H9 (cell line): ENCODE data around the gene TTC23. TPM values are rescaled to one million over a fixed set of nuclear protein-coding genes. Genes with fewer than 3 reads are reported as not detected.

Experiments
- DNase-seq: peaks from one replicate; pipeline ENCODE4 v3.0.0-alpha.2; 2017
- H2AFZ ChIP-seq: one replicate; pipeline ENCODE4 v1.6.1; 2013; ENCODE audit warnings: mild to moderate bottlenecking, low read length, control low read depth, moderate library complexity
- H2AK5ac ChIP-seq: 2 replicates; pipeline ENCODE4 v1.6.1; 2013; ENCODE audit warnings: low read length, control low read depth, mixed read lengths; ENCODE audit not compliant: insufficient read length
- H2BK120ac ChIP-seq: one replicate; pipeline ENCODE4 v1.6.1; 2013; ENCODE audit warnings: low read depth, mild to moderate bottlenecking, low read length, control low read depth, inconsistent platforms; ENCODE audit not compliant: poor library complexity, severe bottlenecking
- H2BK12ac ChIP-seq: 2 replicates; pipeline ENCODE4 v1.6.1; 2013; ENCODE audit warnings: low read length, control low read depth, mixed read lengths, low read depth; ENCODE audit not compliant: insufficient read length
- H2BK15ac ChIP-seq: 2 replicates; pipeline ENCODE4 v1.6.1; 2013; ENCODE audit warnings: low read depth, low read length, control low read depth
- H2BK20ac ChIP-seq: one replicate; pipeline ENCODE4 v1.6.1; 2013; ENCODE audit warnings: low read depth, mild to moderate bottlenecking, low read length, control low read depth, inconsistent platforms; ENCODE audit not compliant: poor library complexity, severe bottlenecking
- H2BK5ac ChIP-seq: 2 replicates; pipeline ENCODE4 v1.6.1; 2013; ENCODE audit warnings: low read length, control low read depth, mixed read lengths; ENCODE audit not compliant: insufficient read length
- H3K14ac ChIP-seq: 2 replicates; pipeline ENCODE4 v1.6.1; 2013; ENCODE audit warnings: low read length, control low read depth; ENCODE audit not compliant: insufficient read depth
- H3K18ac ChIP-seq: 2 replicates; pipeline ENCODE4 v1.6.1; 2013; ENCODE audit warnings: low read depth, mild to moderate bottlenecking, mixed read lengths, low read length, control low read depth; ENCODE audit not compliant: insufficient read length
- H3K23ac ChIP-seq: 2 replicates; pipeline ENCODE4 v1.6.1; 2013; ENCODE audit warnings: low read length, control low read depth, mixed read lengths, low read depth; ENCODE audit not compliant: insufficient read length
- H3K23me2 ChIP-seq: 2 replicates; pipeline ENCODE4 v1.6.1; 2013; ENCODE audit warnings: low read depth, mild to moderate bottlenecking, mixed read lengths, low read length, control low read depth; ENCODE audit not compliant: insufficient read length, poor library complexity, severe bottlenecking
- H3K27ac ChIP-seq: 2 replicates; pipeline ENCODE4 v1.5.1; 2013; ENCODE audit warnings: low read length, control low read depth, mixed read lengths, low read depth; ENCODE audit not compliant: insufficient read length
- H3K27me3 ChIP-seq: 2 replicates; pipeline ENCODE4 v1.6.1; 2013; ENCODE audit warnings: low read length, control low read depth, inconsistent platforms; ENCODE audit not compliant: insufficient read depth
- H3K4ac ChIP-seq: 2 replicates; pipeline ENCODE4 v1.6.1; 2013; ENCODE audit warnings: low read depth, mild to moderate bottlenecking, control low read depth, inconsistent platforms, low read length, moderate library complexity
- H3K4me1 ChIP-seq: 2 replicates; pipeline ENCODE4 v1.6.1; 2013; ENCODE audit warnings: low read length, control low read depth, inconsistent platforms; ENCODE audit not compliant: insufficient read depth
- H3K4me2 ChIP-seq: 2 replicates; pipeline ENCODE4 v1.6.1; 2013; ENCODE audit warnings: low read length, control low read depth, mixed read lengths; ENCODE audit not compliant: insufficient read length, insufficient read depth
- H3K56ac ChIP-seq: 2 replicates; pipeline ENCODE4 v1.6.1; 2013; ENCODE audit warnings: low read depth, mild to moderate bottlenecking, mixed read lengths, low read length, control low read depth; ENCODE audit not compliant: insufficient read length
- H3K79me1 ChIP-seq: 2 replicates; pipeline ENCODE4 v1.6.1; 2013; ENCODE audit warnings: low read depth, mild to moderate bottlenecking, moderate library complexity, low read length, control low read depth, inconsistent platforms; ENCODE audit not compliant: insufficient read depth, poor library complexity, severe bottlenecking
- H3K79me2 ChIP-seq: 2 replicates; pipeline ENCODE4 v1.6.1; 2013; ENCODE audit warnings: low read length, control low read depth, inconsistent platforms; ENCODE audit not compliant: insufficient read depth
- H3K9ac ChIP-seq: 2 replicates; pipeline ENCODE4 v1.6.1; 2013; ENCODE audit warnings: low read length, control low read depth, mixed read lengths; ENCODE audit not compliant: insufficient read length; ENCODE audit errors: extremely low read depth
- H3K9me3 ChIP-seq: one replicate; pipeline ENCODE4 v1.6.1; 2013; ENCODE audit warnings: low read depth, low read length, inconsistent platforms; ENCODE audit not compliant: control insufficient read depth
- H3T11ph ChIP-seq: one replicate; pipeline ENCODE4 v1.6.1; 2013; ENCODE audit warnings: mild to moderate bottlenecking, low read length, control low read depth, inconsistent platforms
- H4K20me1 ChIP-seq: one replicate; pipeline ENCODE4 v1.6.1; 2013; ENCODE audit not compliant: control insufficient read depth, insufficient read length, insufficient read depth
- H4K5ac ChIP-seq: 2 replicates; pipeline ENCODE4 v1.6.1; 2013; ENCODE audit warnings: low read depth, mild to moderate bottlenecking, mixed read lengths, low read length, control low read depth; ENCODE audit not compliant: insufficient read length
- H4K8ac ChIP-seq: replicated peaks from 2 replicates; pipeline ENCODE4 v1.6.1; 2013; ENCODE audit warnings: low read length, control low read depth, mixed read lengths, low read depth; ENCODE audit not compliant: insufficient read length
- H4K91ac ChIP-seq: 2 replicates; pipeline ENCODE4 v1.6.1; 2013; ENCODE audit warnings: low read depth, mild to moderate bottlenecking, moderate library complexity, mixed read lengths, low read length, control low read depth; ENCODE audit not compliant: insufficient read length
- H3K27ac Mint-ChIP-seq, 3 experiments: 2 replicates in 2 of 3; 3 replicates in 1 of 3; pipeline ENCODE4 v1.8.0; 2020 to 2021; ENCODE audit warnings: mixed read lengths in 3 of 3, mild to moderate bottlenecking in 1 of 3, moderate library complexity in 1 of 3
- H3K27me3 Mint-ChIP-seq: 2 replicates; pipeline ENCODE4 v1.8.0; 2021; ENCODE audit warnings: low read depth, mild to moderate bottlenecking, moderate library complexity, mixed read lengths
- H3K36me3 Mint-ChIP-seq, 3 experiments: 2 replicates in 2 of 3; 3 replicates in 1 of 3; pipeline ENCODE4 v1.8.0; 2020 to 2021; ENCODE audit warnings: low read depth in 3 of 3, mixed read lengths in 3 of 3; ENCODE audit not compliant: insufficient read depth in 1 of 3
- H3K4me1 Mint-ChIP-seq, 2 experiments: 2 replicates each; pipeline ENCODE4 v1.8.0; 2020; ENCODE audit warnings: mixed read lengths in 2 of 2
- H3K4me3 Mint-ChIP-seq, 2 experiments: 2 replicates in 1 of 2; 3 replicates in 1 of 2; pipeline ENCODE4 v1.8.0; 2020 to 2021; ENCODE audit warnings: mild to moderate bottlenecking in 2 of 2, mixed read lengths in 2 of 2, moderate library complexity in 1 of 2
- H3K9me3 Mint-ChIP-seq, 2 experiments: 2 replicates in 1 of 2; 3 replicates in 1 of 2; pipeline ENCODE4 v1.8.0; 2020; ENCODE audit warnings: mild to moderate bottlenecking in 2 of 2, mixed read lengths in 2 of 2, moderate library complexity in 1 of 2
- CTCF ChIP-seq: fragments of 200-600 bp; sonication (generic); conservative IDR thresholded peaks from 3 replicates; pipeline ENCODE4 v1.8.0; 2021; ENCODE audit warnings: antibody characterized with exemption, mild to moderate bottlenecking
- WGBS: extraction: QIAGEN DNeasy Blood & Tissue Kit; methylation state at CpG from one replicate; pipeline ENCODE4 v1.1.7; 2013; ENCODE audit warnings: missing lambda C conversion rate, low lambda C conversion rate, mixed read lengths; ENCODE audit not compliant: insufficient read length; ENCODE audit errors: extremely low coverage; 5-methylcytosine and 5-hydroxymethylcytosine counted together
- total RNA-seq: library from RNA; stranded (reverse); gene quantifications from 2 replicates; pipeline ENCODE4 v1.2.1, GENCODE V29; 2021

TTC23 gene
- total RNA-seq, 1 experiment from 2014 or later: 14.3 TPM

- Histone ChIP-seq H4K8ac (no peak overlapping the region), H2BK120ac (no peak overlapping the region), H2BK20ac (no peak overlapping the region), H3K4me2 (no peak overlapping the region), H3K4ac (no peak overlapping the region), H4K5ac (no peak overlapping the region), H4K91ac (no peak overlapping the region), H2BK12ac (no peak overlapping the region), H3K4me1 (no peaks in the 10 kb centered on the region), H3K27ac (no peak overlapping the region), H2BK15ac (no peak overlapping the region), H2AK5ac (no peak overlapping the region), H3K79me2 (no peaks in the 10 kb centered on the region; the same call in 1 of the 2 replicates), H3K56ac (no peak overlapping the region), H3K18ac (no peak overlapping the region), H3K23ac (no peak overlapping the region), H4K20me1 (no peaks in the 10 kb centered on the region), H3K14ac (no peak overlapping the region), H3K23me2 (peaks cover 3% of the 10 kb centered on the region), H3K79me1 (no peaks in the 10 kb centered on the region), H2AFZ (no peak overlapping the region), H3K9me3 (no peaks in the 10 kb centered on the region), H3T11ph (no peak overlapping the region), H3K9ac (no peak overlapping the region), H2BK5ac (no peak overlapping the region), H3K27me3 (no peaks in the 10 kb centered on the region)
- Mint-ChIP-seq H3K36me3 (no peaks in the 10 kb centered on the region), H3K4me1 (peaks cover 6% of the 10 kb centered on the region in 2 experiments; a peak in 2 of 4 replicates), H3K4me3 (no peak overlapping the region), H3K27me3 (no peaks in the 10 kb centered on the region), H3K27ac (no peak overlapping the region), H3K9me3 (no peaks in the 10 kb centered on the region)
- DNase-seq: no peak
- no peak for TF ChIP-seq CTCF
- no CpG with 5 or more reads among the region's 3 CpGs for WGBS
Measured at GRCh38 chr15:99247062-99247461, 2.3 kb downstream of the TTC23 start.
